Ishikawa (cell line): ENCODE measurements around the gene ACOX3.

ENCODE experiments used
- CEBPB ChIP-seq: IDR thresholded peaks from 2 replicates; pipeline ENCODE4 v1.6.1; 2012
- CREB1 ChIP-seq: IDR thresholded peaks from 2 replicates; pipeline ENCODE4 v1.6.1; 2012; ENCODE audit warnings: low read depth
- EP300 ChIP-seq: IDR thresholded peaks from 2 replicates; pipeline ENCODE4 v1.6.1; 2012; ENCODE audit warnings: borderline replicate concordance
- FOXM1 ChIP-seq: IDR thresholded peaks from 2 replicates; pipeline ENCODE4 v1.6.1; 2012; ENCODE audit warnings: low read depth, borderline replicate concordance
- RAD21 ChIP-seq: IDR thresholded peaks from 2 replicates; pipeline ENCODE4 v1.6.1; 2012; ENCODE audit warnings: low read depth
- TAF1 ChIP-seq: IDR thresholded peaks from 2 replicates; pipeline ENCODE4 v1.6.1; 2012; ENCODE audit warnings: low read depth, mild to moderate bottlenecking
- TCF12 ChIP-seq: IDR thresholded peaks from 2 replicates; pipeline ENCODE4 v1.6.1; 2012; ENCODE audit warnings: low read depth
- YY1 ChIP-seq: IDR thresholded peaks from 2 replicates; pipeline ENCODE4 v1.6.1; 2012; ENCODE audit warnings: low read depth
- TF ChIP-seq, protein P1 (sequence below): IDR thresholded peaks from 2 replicates; pipeline ENCODE4 v1.6.1; 2012
- TF ChIP-seq, protein P2 (sequence below): IDR thresholded peaks from 2 replicates; pipeline ENCODE4 v1.6.1; 2012; ENCODE audit warnings: low read depth, mild to moderate bottlenecking

DNA sequence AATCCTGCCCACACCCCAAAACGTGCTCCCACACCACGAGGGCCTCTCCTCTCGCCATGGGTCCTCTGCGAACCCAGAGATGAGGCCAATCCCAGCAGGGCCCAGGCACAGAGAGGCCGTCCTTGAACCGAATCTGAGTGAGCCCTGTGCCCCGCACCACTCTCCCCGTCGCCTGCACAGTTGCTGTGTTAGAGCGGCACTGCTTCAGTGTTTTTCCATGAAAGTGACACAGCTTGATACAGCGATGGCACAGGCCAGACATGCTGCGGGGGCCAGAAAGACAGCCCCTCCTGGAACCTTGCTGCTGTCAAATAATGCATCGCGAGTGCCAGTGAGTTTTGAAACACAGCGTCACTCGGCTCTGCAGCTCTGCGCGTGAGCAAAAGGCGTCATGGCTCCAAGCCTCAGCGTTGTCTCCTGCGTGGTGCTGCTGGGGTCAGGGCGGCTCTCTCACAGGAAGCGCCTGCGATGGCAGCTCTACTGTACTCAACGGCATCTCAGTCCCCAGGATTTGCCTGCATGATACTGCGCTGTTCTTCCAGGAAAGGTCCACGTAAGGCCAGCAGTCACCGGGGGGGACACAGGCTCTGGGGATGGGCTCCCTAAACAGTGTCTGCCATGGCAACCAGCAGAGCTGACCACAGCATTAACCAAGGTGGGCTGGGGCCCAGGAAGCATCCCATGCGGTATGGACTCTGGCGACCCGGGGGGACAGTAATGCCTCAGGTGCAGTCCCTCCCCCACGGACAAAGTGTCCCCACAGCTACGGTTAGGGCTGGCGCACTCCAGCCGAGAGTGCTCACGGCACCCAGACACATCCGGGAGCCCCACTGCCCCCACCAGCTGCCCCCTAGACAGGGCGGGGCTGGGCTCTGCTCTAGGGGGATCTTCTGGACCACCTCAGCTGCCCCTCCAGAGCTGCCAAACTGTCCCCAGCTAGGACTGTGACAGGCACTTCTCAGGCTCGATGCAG lies 63.1 kb downstream of the ACOX3 start:
- TF ChIP-seq EP300 (no peak), TAF1 (no peak), CEBPB (no peak), FOXM1 (no peak), YY1 (no peak), CREB1 (no peak), RAD21 (no peak), TCF12 (no peak)
- TF ChIP-seq, protein P1, sequence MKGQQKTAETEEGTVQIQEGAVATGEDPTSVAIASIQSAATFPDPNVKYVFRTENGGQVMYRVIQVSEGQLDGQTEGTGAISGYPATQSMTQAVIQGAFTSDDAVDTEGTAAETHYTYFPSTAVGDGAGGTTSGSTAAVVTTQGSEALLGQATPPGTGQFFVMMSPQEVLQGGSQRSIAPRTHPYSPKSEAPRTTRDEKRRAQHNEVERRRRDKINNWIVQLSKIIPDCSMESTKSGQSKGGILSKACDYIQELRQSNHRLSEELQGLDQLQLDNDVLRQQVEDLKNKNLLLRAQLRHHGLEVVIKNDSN: no peak
- TF ChIP-seq, protein P2, sequence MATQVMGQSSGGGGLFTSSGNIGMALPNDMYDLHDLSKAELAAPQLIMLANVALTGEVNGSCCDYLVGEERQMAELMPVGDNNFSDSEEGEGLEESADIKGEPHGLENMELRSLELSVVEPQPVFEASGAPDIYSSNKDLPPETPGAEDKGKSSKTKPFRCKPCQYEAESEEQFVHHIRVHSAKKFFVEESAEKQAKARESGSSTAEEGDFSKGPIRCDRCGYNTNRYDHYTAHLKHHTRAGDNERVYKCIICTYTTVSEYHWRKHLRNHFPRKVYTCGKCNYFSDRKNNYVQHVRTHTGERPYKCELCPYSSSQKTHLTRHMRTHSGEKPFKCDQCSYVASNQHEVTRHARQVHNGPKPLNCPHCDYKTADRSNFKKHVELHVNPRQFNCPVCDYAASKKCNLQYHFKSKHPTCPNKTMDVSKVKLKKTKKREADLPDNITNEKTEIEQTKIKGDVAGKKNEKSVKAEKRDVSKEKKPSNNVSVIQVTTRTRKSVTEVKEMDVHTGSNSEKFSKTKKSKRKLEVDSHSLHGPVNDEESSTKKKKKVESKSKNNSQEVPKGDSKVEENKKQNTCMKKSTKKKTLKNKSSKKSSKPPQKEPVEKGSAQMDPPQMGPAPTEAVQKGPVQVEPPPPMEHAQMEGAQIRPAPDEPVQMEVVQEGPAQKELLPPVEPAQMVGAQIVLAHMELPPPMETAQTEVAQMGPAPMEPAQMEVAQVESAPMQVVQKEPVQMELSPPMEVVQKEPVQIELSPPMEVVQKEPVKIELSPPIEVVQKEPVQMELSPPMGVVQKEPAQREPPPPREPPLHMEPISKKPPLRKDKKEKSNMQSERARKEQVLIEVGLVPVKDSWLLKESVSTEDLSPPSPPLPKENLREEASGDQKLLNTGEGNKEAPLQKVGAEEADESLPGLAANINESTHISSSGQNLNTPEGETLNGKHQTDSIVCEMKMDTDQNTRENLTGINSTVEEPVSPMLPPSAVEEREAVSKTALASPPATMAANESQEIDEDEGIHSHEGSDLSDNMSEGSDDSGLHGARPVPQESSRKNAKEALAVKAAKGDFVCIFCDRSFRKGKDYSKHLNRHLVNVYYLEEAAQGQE: no peak
